LHCN-M2 (cell line): ENCODE measurements around the gene PADI2. TPM values are rescaled to one million over a fixed set of nuclear protein-coding genes. Genes with fewer than 3 reads are reported as not detected.

Experiments used
- DNase-seq: peaks from one replicate; pipeline ENCODE4 v3.0.0-alpha.2; 2012; ENCODE audit warnings: low read depth
- total RNA-seq: library from RNA; depleted of rRNA; stranded (reverse); fragments of >200 nt; gene quantifications from 2 replicates; pipeline ENCODE4 v1.2.3, GENCODE V29; 2014; rRNA removed

The PADI2 gene
- total RNA-seq, 1 experiment from 2014 or later = 0.86 TPM

- no peak for DNase-seq
These were observed 95.7 kb downstream of the PADI2 start for GRCh38 chr1:17023573-17023972.

DNA sequence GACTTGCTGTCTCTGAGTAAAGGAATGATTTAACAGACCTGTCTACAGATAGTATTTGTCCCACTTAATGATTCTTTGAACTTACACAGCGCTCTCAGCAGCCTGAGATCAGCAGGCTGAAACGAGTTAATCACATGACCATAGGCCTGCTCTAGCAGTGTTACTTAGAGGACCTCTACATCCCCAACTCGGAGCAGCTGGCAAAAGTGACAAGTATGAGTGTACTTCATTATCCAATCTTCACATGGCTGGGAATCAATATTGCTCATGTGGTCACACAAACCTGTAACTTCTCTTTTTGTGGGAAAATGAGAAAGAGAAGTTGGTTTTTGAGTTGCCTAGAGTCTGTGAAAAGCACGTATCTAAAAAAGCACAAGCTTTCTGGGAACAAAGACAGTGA is 96.1 kb downstream of the PADI2 start:
- no peak for DNase-seq

DNA sequence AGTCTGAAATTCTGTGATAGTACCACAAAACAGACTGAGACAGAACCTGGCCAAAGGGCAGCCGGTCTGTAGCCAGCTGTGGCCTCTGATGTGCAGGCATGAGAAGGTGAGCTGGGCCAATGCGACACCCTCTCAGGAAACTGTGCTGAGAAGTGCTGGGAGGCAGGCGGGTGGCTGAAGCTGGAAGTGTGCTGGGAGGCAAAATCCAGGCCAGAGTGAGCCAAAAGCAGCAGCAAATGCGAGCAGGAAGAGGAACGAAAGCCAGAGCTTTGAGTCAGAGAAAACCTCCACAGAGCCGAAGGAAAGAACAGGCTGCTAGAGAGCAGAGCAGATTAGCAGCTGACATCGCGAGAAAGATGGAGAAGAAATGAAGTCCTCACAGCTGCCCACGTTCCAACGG is 97.4 kb downstream of the PADI2 start:
- no peak for DNase-seq

DNA sequence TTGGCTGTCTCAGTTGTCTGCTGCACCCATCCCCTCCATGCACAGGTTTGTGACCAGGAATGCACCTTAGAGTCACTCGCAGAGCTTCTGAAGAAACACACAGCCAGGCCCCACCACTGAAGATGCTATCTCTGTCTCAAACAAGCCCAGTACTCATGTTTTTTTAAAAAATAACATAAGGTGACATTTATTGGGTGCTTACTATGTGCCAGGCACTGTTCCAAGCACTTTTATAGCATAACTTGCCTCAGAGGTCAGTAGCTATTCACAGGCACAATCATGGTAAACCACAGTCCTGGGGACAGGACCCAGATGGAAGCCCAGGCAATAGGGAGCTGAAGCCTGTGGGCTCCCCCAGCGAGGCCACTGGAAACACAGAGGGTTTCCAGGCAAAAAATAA is 98.7 kb downstream of the PADI2 start:
- no peak for DNase-seq

- no peak for DNase-seq
These were observed 100.4 kb downstream of the PADI2 start for GRCh38 chr1:17018849-17019248.

DNA sequence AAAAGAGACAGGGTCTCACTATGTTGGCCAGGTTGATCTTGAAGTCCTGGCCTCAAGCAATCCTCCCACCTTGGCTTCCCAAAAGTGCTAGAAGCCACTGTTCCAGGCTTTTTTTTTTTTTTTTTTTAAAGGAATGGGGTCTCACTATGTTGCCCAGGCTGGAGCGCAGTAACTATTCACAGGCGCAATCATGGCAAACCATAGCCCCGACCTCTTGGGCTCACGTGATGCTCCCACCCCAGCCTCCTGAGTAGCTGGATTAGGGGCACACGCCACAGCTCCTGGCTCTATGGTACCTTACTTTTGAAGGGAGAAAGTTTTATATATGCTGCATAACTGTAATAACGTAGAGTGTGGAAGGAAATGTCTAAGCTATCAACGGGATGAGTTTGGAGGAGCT is 101.8 kb downstream of the PADI2 start:
- DNase-seq = no peak

Other genes with a start within 250 kb of the PADI2 start
- gene RNU1-2, start 223.5 kb downstream of the PADI2 start, total RNA-seq = under 0.01 TPM in 1 of 2 replicates, not detected in the other
- gene CROCC, start 197.5 kb downstream of the PADI2 start, total RNA-seq = 9.4 and 12.3 TPM in 2 replicates
- 5.8 and 12.9 TPM in 2 replicates for gene MFAP2, start 138.8 kb downstream of the PADI2 start, total RNA-seq
- gene ATP13A2, start 107.5 kb downstream of the PADI2 start, total RNA-seq = 167 and 211 TPM in 2 replicates
- 157 and 196 TPM in 2 replicates for gene SDHB, start 65.4 kb downstream of the PADI2 start, total RNA-seq
- 1.2 and 1.3 TPM in 2 replicates for gene PADI1, start 85.7 kb upstream of the PADI2 start, total RNA-seq
- 0.06 and 0.57 TPM in 2 replicates for gene PADI3, start 129.6 kb upstream of the PADI2 start, total RNA-seq
- gene PADI4, start 188.7 kb upstream of the PADI2 start, total RNA-seq = not detected in 2 replicates